Measurements from ENCODE around the gene ISLR2. TPM values are rescaled to one million over a fixed set of nuclear protein-coding genes. Genes with fewer than 3 reads are reported as not detected.
A peak's percentile ranks its signal among the peaks of the same experiment; 100 is the strongest.

ISLR2 gene
- total RNA-seq, 5 donors from 2014 or later (not counting 1 experiment from before 2014, with no cell fraction given), result 0.06 TPM; not detected in 4

DNA sequence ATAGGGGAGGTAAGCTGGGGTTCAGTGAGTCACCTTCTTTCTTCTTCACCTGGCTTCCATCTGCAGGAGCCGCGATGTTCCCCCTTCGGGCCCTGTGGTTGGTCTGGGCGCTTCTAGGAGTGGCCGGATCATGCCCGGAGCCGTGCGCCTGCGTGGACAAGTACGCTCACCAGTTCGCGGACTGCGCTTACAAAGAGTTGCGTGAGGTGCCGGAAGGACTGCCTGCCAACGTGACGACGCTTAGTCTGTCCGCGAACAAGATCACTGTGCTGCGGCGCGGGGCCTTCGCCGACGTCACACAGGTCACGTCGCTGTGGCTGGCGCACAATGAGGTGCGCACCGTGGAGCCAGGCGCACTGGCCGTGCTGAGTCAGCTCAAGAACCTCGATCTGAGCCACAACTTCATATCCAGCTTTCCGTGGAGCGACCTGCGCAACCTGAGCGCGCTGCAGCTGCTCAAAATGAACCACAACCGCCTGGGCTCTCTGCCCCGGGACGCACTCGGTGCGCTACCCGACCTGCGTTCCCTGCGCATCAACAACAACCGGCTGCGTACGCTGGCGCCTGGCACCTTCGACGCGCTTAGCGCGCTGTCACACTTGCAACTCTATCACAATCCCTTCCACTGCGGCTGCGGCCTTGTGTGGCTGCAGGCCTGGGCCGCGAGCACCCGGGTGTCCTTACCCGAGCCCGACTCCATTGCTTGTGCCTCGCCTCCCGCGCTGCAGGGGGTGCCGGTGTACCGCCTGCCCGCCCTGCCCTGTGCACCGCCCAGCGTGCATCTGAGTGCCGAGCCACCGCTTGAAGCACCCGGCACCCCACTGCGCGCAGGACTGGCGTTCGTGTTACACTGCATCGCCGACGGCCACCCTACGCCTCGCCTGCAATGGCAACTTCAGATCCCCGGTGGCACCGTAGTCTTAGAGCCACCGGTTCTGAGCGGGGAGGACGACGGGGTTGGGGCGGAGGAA, 2.6 kb downstream of the ISLR2 start:
- Mint-ChIP-seq H3K9me3 (no peaks in the 10 kb centered on the region), H3K4me1 (peaks cover 38 to 56% (median 46%) of the 10 kb centered on the region in 3 donors), H3K27me3 (peaks cover 59 to 88% of the 10 kb centered on the region in 2 donors), H3K27ac (no peak overlapping the region), H3K36me3 (no peaks in the 10 kb centered on the region), H3K4me3 (no peak overlapping the region)
- no peaks in the 10 kb centered on the region for H3K9me3 ChIP-seq
- no peak overlapping the region for H3K27ac ChIP-seq (ENCODE audit: low read length)
- POLR2A ChIA-PET, result no interaction called here
- DNase-seq (no peak), ATAC-seq (replicated peaks in 1 of 4) (no peak)
- no peaks in the 10 kb centered on the region for H3K36me3 ChIP-seq (ENCODE audit: control insufficient read depth in 2 of 2, extremely low read depth in 1 of 2, insufficient read depth in 1 of 2, low read length in 1 of 2)
- H3K4me1 ChIP-seq (ENCODE audit: control insufficient read depth in 1 of 2, extremely low read depth in 1 of 2, insufficient read depth in 2 of 2, low read length in 2 of 2), result peaks cover 8 to 54% of the 10 kb centered on the region in 2 experiments
- peaks cover 28 to 98% of the 10 kb centered on the region in 2 experiments for H3K27me3 ChIP-seq (replicated peaks in 1 of 2; ENCODE audit: control insufficient read depth in 2 of 2, extremely low read depth in 1 of 2, insufficient read depth in 2 of 2, low read length in 1 of 2)
- H3K4me3 ChIP-seq (ENCODE audit: control insufficient read depth in 1 of 2, extremely low read depth in 1 of 2, low read length in 1 of 2), result no peak overlapping the region
- WGBS (ENCODE audit: insufficient coverage), result 12% methylated on average over 88 of the region's 90 CpGs
- CTCF ChIA-PET, result no interaction called here

DNA sequence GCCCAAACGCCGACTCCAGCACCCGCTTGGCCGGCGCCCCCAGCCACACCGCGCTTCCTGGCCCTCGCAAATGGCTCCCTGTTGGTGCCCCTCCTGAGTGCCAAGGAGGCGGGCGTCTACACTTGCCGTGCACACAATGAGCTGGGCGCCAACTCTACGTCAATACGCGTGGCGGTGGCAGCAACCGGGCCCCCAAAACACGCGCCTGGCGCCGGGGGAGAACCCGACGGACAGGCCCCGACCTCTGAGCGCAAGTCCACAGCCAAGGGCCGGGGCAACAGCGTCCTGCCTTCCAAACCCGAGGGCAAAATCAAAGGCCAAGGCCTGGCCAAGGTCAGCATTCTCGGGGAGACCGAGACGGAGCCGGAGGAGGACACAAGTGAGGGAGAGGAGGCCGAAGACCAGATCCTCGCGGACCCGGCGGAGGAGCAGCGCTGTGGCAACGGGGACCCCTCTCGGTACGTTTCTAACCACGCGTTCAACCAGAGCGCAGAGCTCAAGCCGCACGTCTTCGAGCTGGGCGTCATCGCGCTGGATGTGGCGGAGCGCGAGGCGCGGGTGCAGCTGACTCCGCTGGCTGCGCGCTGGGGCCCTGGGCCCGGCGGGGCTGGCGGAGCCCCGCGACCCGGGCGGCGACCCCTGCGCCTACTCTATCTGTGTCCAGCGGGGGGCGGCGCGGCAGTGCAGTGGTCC, 3.5 kb downstream of the ISLR2 start:
- ATAC-seq (replicated peaks in 1 of 4), result no peak

DNA sequence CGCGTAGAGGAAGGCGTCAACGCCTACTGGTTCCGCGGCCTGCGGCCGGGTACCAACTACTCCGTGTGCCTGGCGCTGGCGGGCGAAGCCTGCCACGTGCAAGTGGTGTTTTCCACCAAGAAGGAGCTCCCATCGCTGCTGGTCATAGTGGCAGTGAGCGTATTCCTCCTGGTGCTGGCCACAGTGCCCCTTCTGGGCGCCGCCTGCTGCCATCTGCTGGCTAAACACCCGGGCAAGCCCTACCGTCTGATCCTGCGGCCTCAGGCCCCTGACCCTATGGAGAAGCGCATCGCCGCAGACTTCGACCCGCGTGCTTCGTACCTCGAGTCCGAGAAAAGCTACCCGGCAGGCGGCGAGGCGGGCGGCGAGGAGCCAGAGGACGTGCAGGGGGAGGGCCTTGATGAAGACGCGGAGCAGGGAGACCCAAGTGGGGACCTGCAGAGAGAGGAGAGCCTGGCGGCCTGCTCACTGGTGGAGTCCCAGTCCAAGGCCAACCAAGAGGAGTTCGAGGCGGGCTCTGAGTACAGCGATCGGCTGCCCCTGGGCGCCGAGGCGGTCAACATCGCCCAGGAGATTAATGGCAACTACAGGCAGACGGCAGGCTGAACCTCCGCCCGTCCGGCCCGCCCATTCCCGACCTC, 4.1 kb downstream of the ISLR2 start:
- Histone ChIP-seq H3K36me3 (ENCODE audit: control insufficient read depth in 2 of 2, extremely low read depth in 1 of 2, insufficient read depth in 1 of 2, low read length in 1 of 2) (no peaks in the 10 kb centered on the region), H3K27ac (ENCODE audit: low read length) (no peak overlapping the region), H3K4me3 (ENCODE audit: control insufficient read depth in 1 of 2, extremely low read depth in 1 of 2, low read length in 1 of 2) (no peak overlapping the region), H3K27me3 (replicated peaks in 1 of 2; ENCODE audit: control insufficient read depth in 2 of 2, extremely low read depth in 1 of 2, insufficient read depth in 2 of 2, low read length in 1 of 2) (peaks cover 23 to 91% of the 10 kb centered on the region in 2 experiments), H3K4me1 (ENCODE audit: control insufficient read depth in 1 of 2, extremely low read depth in 1 of 2, insufficient read depth in 2 of 2, low read length in 2 of 2) (peaks cover 8 to 39% of the 10 kb centered on the region in 2 experiments), H3K9me3 (no peaks in the 10 kb centered on the region)
- H3K4me3 Mint-ChIP-seq, result peak overlapping the region in 1 of 3 donors; percentile 79
- no peak for DNase-seq
- H3K4me1 Mint-ChIP-seq, result peaks cover 26 to 44% (median 38%) of the 10 kb centered on the region in 3 donors
- 16% methylated on average over 53 of the region's 53 CpGs for WGBS (ENCODE audit: insufficient coverage)
- H3K27ac Mint-ChIP-seq, result no peak overlapping the region
- no peaks in the 10 kb centered on the region for H3K36me3 Mint-ChIP-seq
- POLR2A ChIA-PET, result no interaction called here
- no peaks in the 10 kb centered on the region for H3K9me3 Mint-ChIP-seq
- CTCF ChIA-PET, result interaction anchor here in 1 of 2 donors (0.6 kb wide), 1 partner anchor 260 kb away, joined by 3 read pairs; no protein-coding TSS in a partner anchor
- no peak for ATAC-seq (replicated peaks in 1 of 4)
- H3K27me3 Mint-ChIP-seq, result peaks cover 61 to 90% of the 10 kb centered on the region in 2 donors

More for the DNA sequence above, 3.5 kb downstream of the ISLR2 start:
- H3K4me1 ChIP-seq (ENCODE audit: control insufficient read depth in 1 of 2, extremely low read depth in 1 of 2, insufficient read depth in 2 of 2, low read length in 2 of 2), result peaks cover 8 to 46% of the 10 kb centered on the region in 2 experiments
- peaks cover 32 to 50% (median 45%) of the 10 kb centered on the region in 3 donors for H3K4me1 Mint-ChIP-seq
- no peak overlapping the region for H3K27ac ChIP-seq (ENCODE audit: low read length)
- no peaks in the 10 kb centered on the region for H3K36me3 Mint-ChIP-seq
- H3K9me3 ChIP-seq, result no peaks in the 10 kb centered on the region
- no peaks in the 10 kb centered on the region for H3K36me3 ChIP-seq (ENCODE audit: control insufficient read depth in 2 of 2, extremely low read depth in 1 of 2, insufficient read depth in 1 of 2, low read length in 1 of 2)
- peaks cover 62 to 90% of the 10 kb centered on the region in 2 donors for H3K27me3 Mint-ChIP-seq
- no peak overlapping the region for H3K4me3 ChIP-seq (ENCODE audit: control insufficient read depth in 1 of 2, extremely low read depth in 1 of 2, low read length in 1 of 2)
- no peak overlapping the region for H3K4me3 Mint-ChIP-seq
- peaks cover 26 to 94% of the 10 kb centered on the region in 2 experiments for H3K27me3 ChIP-seq (replicated peaks in 1 of 2; ENCODE audit: control insufficient read depth in 2 of 2, extremely low read depth in 1 of 2, insufficient read depth in 2 of 2, low read length in 1 of 2)
- CTCF ChIA-PET, result no interaction called here
- 14% methylated on average over 71 of the region's 71 CpGs for WGBS (ENCODE audit: insufficient coverage)
- POLR2A ChIA-PET, result no interaction called here
- H3K9me3 Mint-ChIP-seq, result no peaks in the 10 kb centered on the region
- no peak for DNase-seq
- no peak overlapping the region for H3K27ac Mint-ChIP-seq

DNA sequence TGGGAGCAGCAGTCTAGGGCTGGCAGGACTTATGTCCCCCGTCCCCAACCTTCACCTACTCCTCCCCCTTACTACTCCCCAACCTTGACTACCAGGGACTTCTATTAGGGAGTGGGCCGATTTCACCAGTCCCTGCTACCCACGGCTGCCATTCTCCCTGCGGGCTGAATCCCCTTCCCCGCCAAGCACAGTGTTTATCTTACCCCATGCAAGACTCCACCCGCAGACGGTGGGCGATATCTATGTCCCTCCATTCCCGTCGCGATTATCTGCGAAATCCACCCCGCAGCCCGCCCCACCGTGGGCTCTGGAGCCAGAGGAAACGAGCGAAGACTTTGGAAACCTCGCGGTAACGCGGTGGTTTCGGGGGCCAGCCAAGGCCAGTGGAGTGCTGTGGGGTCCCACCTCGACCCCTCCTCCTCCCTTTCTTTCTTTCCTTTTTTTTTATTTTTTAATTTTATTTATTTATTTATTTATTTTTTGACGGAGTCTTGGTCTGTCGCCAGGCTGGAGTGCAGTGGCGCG, 4.7 kb downstream of the ISLR2 start:
- no peak for ATAC-seq (replicated peaks in 1 of 4)
- H3K27me3 Mint-ChIP-seq, result peaks cover 58 to 86% of the 10 kb centered on the region in 2 donors
- no peak overlapping the region for H3K27ac ChIP-seq (ENCODE audit: low read length)
- peaks cover 23 to 85% of the 10 kb centered on the region in 2 experiments for H3K27me3 ChIP-seq (replicated peaks in 1 of 2; ENCODE audit: control insufficient read depth in 2 of 2, extremely low read depth in 1 of 2, insufficient read depth in 2 of 2, low read length in 1 of 2)
- H3K36me3 Mint-ChIP-seq, result no peaks in the 10 kb centered on the region
- no peak overlapping the region for H3K27ac Mint-ChIP-seq
- H3K36me3 ChIP-seq (ENCODE audit: control insufficient read depth in 2 of 2, extremely low read depth in 1 of 2, insufficient read depth in 1 of 2, low read length in 1 of 2), result no peaks in the 10 kb centered on the region
- ChIA-PET POLR2A (no interaction called here), CTCF (interaction anchor here in 1 of 2 donors (0.6 kb wide), 1 partner anchor 261 kb away, joined by 3 read pairs; no protein-coding TSS in a partner anchor)
- peaks cover 8 to 34% of the 10 kb centered on the region in 2 experiments for H3K4me1 ChIP-seq (ENCODE audit: control insufficient read depth in 1 of 2, extremely low read depth in 1 of 2, insufficient read depth in 2 of 2, low read length in 2 of 2)
- no peaks in the 10 kb centered on the region for H3K9me3 Mint-ChIP-seq
- H3K4me1 Mint-ChIP-seq, result peaks cover 22 to 40% (median 34%) of the 10 kb centered on the region in 3 donors
- no peak overlapping the region for H3K4me3 ChIP-seq (ENCODE audit: control insufficient read depth in 1 of 2, extremely low read depth in 1 of 2, low read length in 1 of 2)
- no peaks in the 10 kb centered on the region for H3K9me3 ChIP-seq
- WGBS (ENCODE audit: insufficient coverage), result 12% methylated on average over 23 of the region's 27 CpGs
- DNase-seq, result no peak
- peak overlapping the region; percentile 8 to 79 (median 50) for H3K4me3 Mint-ChIP-seq

DNA sequence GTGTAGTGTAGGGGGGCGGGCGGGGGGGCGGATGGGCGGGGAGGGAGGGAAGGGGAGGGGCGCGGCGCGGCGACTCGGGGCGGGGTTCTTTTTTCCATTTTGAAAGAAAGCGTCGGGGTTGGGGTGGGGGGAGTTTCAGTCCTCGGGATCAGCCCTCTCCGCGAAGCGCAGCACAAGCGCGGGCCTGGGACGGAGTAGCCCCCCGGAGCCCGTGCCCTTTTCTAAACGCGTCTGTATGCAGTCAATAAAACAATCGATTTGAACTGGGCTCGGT, 6.1 kb downstream of the ISLR2 start:
- no peak overlapping the region for H3K27ac ChIP-seq (ENCODE audit: low read length)
- no peaks in the 10 kb centered on the region for H3K36me3 ChIP-seq (ENCODE audit: control insufficient read depth in 2 of 2, extremely low read depth in 1 of 2, insufficient read depth in 1 of 2, low read length in 1 of 2)
- peak overlapping the region; percentile 15 to 67 for H3K4me3 ChIP-seq (ENCODE audit: control insufficient read depth in 1 of 2, extremely low read depth in 1 of 2, low read length in 1 of 2)
- Mint-ChIP-seq H3K4me1 (peaks cover 22 to 33% (median 29%) of the 10 kb centered on the region in 3 donors), H3K4me3 (peak overlapping the region; percentile 62 to 79 (median 69)), H3K36me3 (no peaks in the 10 kb centered on the region), H3K9me3 (no peaks in the 10 kb centered on the region), H3K27me3 (peaks cover 55 to 81% of the 10 kb centered on the region in 2 donors), H3K27ac (no peak overlapping the region)
- no peak for DNase-seq
- ChIA-PET CTCF (no interaction called here), POLR2A (no interaction called here)
- H3K9me3 ChIP-seq, result no peaks in the 10 kb centered on the region
- 8% methylated on average over 13 of the region's 26 CpGs for WGBS (ENCODE audit: insufficient coverage)
- no peak for ATAC-seq (replicated peaks in 1 of 4)
- peaks cover 20 to 71% of the 10 kb centered on the region in 2 experiments for H3K27me3 ChIP-seq (replicated peaks in 1 of 2; ENCODE audit: control insufficient read depth in 2 of 2, extremely low read depth in 1 of 2, insufficient read depth in 2 of 2, low read length in 1 of 2)
- peaks cover 8 to 30% of the 10 kb centered on the region in 2 experiments for H3K4me1 ChIP-seq (ENCODE audit: control insufficient read depth in 1 of 2, extremely low read depth in 1 of 2, insufficient read depth in 2 of 2, low read length in 2 of 2)

All from T-cell (primary cell).